ENCODE results near the gene MAP4K4. TPM values are rescaled to one million over a fixed set of nuclear protein-coding genes. Genes with fewer than 3 reads are reported as not detected.

The MAP4K4 gene
- total RNA-seq, 1 donor from 2014 or later = 175 TPM

DNA sequence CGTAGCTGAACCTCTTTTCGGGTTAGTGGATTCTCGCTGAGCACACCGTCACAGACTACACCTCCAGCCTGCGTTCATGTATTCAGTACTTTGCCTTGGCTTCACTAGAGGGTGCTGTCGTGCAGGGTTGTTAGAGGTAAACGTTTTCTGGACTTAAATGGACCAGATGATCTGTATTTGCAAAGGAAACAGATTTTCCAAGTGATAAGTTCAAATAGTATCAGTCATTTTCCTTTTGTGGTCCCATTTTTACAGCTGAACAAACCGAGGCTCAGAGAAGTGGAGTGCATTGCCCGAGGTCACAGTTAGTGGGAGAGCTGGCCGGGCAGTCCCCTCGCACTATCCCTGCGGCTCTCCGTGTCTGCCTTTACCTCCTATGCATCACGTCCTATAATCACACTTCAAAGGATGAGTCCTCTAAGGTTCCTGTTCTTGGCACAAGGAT is 125.9 kb downstream of the MAP4K4 start:
- Mint-ChIP-seq H3K27me3 (ENCODE audit: low read depth) (no peaks in the 10 kb centered on the region), H3K4me1 (peaks cover 67% of the 10 kb centered on the region), H3K9me3 (no peaks in the 10 kb centered on the region), H3K4me3 (no peak overlapping the region), H3K27ac (peak overlapping the region; percentile 45), H3K36me3 (peaks cover 1% of the 10 kb centered on the region)
- TF ChIP-seq, protein P1, sequence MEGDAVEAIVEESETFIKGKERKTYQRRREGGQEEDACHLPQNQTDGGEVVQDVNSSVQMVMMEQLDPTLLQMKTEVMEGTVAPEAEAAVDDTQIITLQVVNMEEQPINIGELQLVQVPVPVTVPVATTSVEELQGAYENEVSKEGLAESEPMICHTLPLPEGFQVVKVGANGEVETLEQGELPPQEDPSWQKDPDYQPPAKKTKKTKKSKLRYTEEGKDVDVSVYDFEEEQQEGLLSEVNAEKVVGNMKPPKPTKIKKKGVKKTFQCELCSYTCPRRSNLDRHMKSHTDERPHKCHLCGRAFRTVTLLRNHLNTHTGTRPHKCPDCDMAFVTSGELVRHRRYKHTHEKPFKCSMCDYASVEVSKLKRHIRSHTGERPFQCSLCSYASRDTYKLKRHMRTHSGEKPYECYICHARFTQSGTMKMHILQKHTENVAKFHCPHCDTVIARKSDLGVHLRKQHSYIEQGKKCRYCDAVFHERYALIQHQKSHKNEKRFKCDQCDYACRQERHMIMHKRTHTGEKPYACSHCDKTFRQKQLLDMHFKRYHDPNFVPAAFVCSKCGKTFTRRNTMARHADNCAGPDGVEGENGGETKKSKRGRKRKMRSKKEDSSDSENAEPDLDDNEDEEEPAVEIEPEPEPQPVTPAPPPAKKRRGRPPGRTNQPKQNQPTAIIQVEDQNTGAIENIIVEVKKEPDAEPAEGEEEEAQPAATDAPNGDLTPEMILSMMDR (IDR thresholded peaks at IDR 0.05; ENCODE audit: unreplicated experiment) = peak; percentile 25
- DNase-seq (ENCODE audit: low spot score in 2 of 2, unreplicated experiment in 2 of 2) = no peak

DNA sequence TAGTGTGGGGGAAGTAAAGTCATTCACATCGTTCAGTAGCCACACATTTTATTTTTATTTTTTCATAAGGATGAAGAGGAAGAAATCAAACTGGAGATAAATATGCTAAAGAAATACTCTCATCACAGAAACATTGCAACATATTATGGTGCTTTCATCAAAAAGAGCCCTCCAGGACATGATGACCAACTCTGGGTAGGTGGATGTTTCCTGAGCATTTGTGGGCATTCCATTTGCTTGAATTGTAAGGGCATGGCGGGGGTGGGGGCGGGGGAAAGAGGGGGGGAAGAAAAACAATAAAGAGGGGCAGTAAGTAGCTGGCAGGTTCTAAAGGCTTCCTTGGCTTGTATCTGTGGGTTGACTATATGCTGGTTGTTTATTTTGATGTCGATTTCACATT is 126.4 kb downstream of the MAP4K4 start:
- H3K36me3 Mint-ChIP-seq = peaks cover 1% of the 10 kb centered on the region
- H3K9me3 Mint-ChIP-seq = no peaks in the 10 kb centered on the region
- no peak for DNase-seq (ENCODE audit: low spot score in 2 of 2, unreplicated experiment in 2 of 2)
- H3K27me3 Mint-ChIP-seq (ENCODE audit: low read depth) = no peaks in the 10 kb centered on the region
- H3K4me3 Mint-ChIP-seq = no peak overlapping the region
- H3K27ac Mint-ChIP-seq = peak overlapping the region; percentile 23
- peaks cover 67% of the 10 kb centered on the region for H3K4me1 Mint-ChIP-seq
- TF ChIP-seq, protein P1 (IDR thresholded peaks at IDR 0.05; ENCODE audit: unreplicated experiment) = no peak

DNA sequence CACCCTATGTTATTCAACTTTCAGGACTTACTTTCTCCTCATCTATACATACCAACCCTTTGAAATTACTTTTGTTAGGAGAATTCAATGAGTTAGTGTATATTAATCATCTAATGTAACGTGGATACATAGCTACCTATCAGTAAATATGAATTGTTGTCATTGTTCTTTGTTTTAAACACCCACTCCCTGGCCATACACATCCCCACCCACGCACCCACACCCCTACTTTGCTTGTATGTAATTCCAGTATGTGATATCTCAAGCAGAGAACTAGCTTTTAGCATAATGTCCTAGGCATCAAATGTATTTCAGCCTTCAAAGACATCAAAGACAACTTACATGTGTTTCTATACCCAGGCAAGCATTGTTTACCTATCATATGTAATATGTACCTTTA is 129.2 kb downstream of the MAP4K4 start:
- Mint-ChIP-seq H3K4me1 (peaks cover 60% of the 10 kb centered on the region), H3K4me3 (no peak overlapping the region), H3K27ac (peak overlapping the region; percentile 96), H3K36me3 (peaks cover 14% of the 10 kb centered on the region), H3K9me3 (no peaks in the 10 kb centered on the region), H3K27me3 (ENCODE audit: low read depth) (no peaks in the 10 kb centered on the region)
- TF ChIP-seq, protein P1 (IDR thresholded peaks at IDR 0.05; ENCODE audit: unreplicated experiment) = no peak
- DNase-seq (ENCODE audit: low spot score in 2 of 2, unreplicated experiment in 2 of 2) = no peak

DNA sequence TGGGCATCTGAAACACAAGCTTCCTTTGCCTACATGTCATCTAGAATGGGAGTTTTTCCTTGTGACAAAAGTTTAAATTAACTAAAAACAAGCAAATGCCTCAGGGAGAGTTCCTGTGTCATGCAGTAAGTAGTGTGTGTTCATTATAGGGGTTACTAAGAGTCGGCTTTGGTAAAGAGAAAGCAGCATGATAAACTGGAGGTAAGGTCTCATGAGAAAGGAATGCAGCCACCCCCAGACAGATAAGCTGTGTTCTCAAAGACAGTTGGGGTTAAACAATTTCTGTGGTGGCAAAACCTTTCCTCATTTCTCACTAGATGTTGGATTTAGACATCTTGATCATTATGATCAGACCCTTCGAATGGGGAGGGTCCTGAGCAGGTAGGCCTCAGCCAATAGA is 129.7 kb downstream of the MAP4K4 start:
- TF ChIP-seq, protein P1 (IDR thresholded peaks at IDR 0.05; ENCODE audit: unreplicated experiment) = no peak
- Mint-ChIP-seq H3K9me3 (no peaks in the 10 kb centered on the region), H3K4me1 (peaks cover 60% of the 10 kb centered on the region), H3K27ac (peak overlapping the region; percentile 96), H3K4me3 (no peak overlapping the region), H3K27me3 (ENCODE audit: low read depth) (no peaks in the 10 kb centered on the region), H3K36me3 (peaks cover 14% of the 10 kb centered on the region)
- no peak for DNase-seq (ENCODE audit: low spot score in 2 of 2, unreplicated experiment in 2 of 2)

DNA sequence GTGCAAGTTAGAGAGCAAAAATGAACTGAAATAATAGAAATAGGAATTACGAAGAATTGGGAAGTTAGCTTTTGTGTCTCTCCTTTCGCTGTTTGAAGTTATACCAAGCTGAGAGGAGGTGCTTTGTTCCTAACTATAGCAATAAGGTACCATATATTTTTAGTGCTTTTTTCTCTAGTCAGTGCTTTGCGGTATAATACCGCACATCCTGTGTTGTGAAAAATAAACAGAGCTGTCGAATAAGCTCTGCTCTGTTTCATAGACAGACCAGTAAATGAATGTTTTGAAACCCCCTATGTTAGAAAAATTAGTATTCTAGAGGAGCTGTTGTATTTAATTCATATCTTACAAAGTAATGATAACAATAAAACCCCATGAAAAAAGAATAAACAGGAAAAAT is 130.8 kb downstream of the MAP4K4 start:
- TF ChIP-seq, protein P1 (IDR thresholded peaks at IDR 0.05; ENCODE audit: unreplicated experiment) = no peak
- peaks cover 17% of the 10 kb centered on the region for H3K36me3 Mint-ChIP-seq
- no peaks in the 10 kb centered on the region for H3K9me3 Mint-ChIP-seq
- no peak for DNase-seq (ENCODE audit: low spot score in 2 of 2, unreplicated experiment in 2 of 2)
- no peak overlapping the region for H3K4me3 Mint-ChIP-seq
- H3K4me1 Mint-ChIP-seq = peaks cover 54% of the 10 kb centered on the region
- peak overlapping the region; percentile 96 for H3K27ac Mint-ChIP-seq
- H3K27me3 Mint-ChIP-seq (ENCODE audit: low read depth) = no peaks in the 10 kb centered on the region

Data from mesothelial cell of epicardium (in vitro differentiated cells).